Measurements from ENCODE around the gene KCNQ1. TPM values are rescaled to one million over a fixed set of nuclear protein-coding genes. Genes with fewer than 3 reads are reported as not detected.

Gene KCNQ1
- total and polyA plus RNA-seq, 2 of the 13 experiments (the other 11 are each of a cell fraction or from before 2014, with no cell fraction given), result 0.02 to 0.08 TPM

DNA sequence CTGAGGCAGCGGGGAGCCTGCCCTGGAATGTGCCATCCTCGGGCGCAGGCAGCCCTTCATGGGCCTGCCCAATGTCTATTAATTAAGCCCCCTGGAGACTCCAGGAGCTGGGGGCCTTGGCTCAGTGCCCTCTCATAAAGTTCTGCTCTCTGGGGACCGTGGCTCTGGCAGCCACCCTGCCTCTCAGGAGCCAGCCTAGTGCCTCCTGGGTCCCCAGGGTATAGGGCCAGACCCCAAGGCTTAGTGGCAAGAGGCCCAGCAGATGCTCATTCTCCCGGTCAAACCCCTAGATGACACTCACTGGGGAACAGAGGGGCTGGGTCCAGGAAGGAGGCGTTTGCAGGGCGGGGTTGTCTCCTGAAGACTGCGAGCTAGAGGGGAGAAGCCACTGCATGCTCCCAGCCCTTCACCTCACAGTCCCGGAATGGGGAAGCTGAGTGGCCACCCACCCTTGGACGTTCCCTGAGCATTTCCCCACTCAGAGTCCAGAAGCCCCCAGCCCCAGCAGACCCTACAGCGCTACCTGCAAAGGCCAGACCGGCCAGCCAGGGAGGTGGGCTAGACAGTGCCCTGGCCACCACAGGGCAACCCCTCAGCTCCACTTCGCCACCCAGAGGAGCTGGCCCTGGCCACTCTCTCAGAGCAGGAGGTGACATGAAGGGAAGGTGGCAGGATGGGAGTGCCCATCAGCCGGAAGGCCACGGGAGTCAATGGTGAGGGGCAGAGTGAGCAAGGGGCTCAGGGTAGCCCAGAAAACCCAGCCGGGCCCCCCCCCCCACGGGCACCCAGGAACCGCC, 357.8 kb downstream of the KCNQ1 start (continued):
- TF ChIP-seq, protein P1, sequence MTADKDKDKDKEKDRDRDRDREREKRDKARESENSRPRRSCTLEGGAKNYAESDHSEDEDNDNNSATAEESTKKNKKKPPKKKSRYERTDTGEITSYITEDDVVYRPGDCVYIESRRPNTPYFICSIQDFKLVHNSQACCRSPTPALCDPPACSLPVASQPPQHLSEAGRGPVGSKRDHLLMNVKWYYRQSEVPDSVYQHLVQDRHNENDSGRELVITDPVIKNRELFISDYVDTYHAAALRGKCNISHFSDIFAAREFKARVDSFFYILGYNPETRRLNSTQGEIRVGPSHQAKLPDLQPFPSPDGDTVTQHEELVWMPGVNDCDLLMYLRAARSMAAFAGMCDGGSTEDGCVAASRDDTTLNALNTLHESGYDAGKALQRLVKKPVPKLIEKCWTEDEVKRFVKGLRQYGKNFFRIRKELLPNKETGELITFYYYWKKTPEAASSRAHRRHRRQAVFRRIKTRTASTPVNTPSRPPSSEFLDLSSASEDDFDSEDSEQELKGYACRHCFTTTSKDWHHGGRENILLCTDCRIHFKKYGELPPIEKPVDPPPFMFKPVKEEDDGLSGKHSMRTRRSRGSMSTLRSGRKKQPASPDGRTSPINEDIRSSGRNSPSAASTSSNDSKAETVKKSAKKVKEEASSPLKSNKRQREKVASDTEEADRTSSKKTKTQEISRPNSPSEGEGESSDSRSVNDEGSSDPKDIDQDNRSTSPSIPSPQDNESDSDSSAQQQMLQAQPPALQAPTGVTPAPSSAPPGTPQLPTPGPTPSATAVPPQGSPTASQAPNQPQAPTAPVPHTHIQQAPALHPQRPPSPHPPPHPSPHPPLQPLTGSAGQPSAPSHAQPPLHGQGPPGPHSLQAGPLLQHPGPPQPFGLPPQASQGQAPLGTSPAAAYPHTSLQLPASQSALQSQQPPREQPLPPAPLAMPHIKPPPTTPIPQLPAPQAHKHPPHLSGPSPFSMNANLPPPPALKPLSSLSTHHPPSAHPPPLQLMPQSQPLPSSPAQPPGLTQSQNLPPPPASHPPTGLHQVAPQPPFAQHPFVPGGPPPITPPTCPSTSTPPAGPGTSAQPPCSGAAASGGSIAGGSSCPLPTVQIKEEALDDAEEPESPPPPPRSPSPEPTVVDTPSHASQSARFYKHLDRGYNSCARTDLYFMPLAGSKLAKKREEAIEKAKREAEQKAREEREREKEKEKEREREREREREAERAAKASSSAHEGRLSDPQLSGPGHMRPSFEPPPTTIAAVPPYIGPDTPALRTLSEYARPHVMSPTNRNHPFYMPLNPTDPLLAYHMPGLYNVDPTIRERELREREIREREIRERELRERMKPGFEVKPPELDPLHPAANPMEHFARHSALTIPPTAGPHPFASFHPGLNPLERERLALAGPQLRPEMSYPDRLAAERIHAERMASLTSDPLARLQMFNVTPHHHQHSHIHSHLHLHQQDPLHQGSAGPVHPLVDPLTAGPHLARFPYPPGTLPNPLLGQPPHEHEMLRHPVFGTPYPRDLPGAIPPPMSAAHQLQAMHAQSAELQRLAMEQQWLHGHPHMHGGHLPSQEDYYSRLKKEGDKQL (CRISPR knock-in tag; IDR thresholded peaks at IDR 0.05; ENCODE audit: low read depth), result no peak
- TF ChIP-seq TEAD3 (CRISPR knock-in tag; optimal IDR thresholded peaks at IDR 0.05; ENCODE audit: borderline replicate concordance) (no peak), ZNF383 (CRISPR knock-in tag; IDR thresholded peaks at IDR 0.05; ENCODE audit: borderline replicate concordance) (no peak), ZNF263 (CRISPR knock-in tag; IDR thresholded peaks at IDR 0.05) (no peak)

DNA sequence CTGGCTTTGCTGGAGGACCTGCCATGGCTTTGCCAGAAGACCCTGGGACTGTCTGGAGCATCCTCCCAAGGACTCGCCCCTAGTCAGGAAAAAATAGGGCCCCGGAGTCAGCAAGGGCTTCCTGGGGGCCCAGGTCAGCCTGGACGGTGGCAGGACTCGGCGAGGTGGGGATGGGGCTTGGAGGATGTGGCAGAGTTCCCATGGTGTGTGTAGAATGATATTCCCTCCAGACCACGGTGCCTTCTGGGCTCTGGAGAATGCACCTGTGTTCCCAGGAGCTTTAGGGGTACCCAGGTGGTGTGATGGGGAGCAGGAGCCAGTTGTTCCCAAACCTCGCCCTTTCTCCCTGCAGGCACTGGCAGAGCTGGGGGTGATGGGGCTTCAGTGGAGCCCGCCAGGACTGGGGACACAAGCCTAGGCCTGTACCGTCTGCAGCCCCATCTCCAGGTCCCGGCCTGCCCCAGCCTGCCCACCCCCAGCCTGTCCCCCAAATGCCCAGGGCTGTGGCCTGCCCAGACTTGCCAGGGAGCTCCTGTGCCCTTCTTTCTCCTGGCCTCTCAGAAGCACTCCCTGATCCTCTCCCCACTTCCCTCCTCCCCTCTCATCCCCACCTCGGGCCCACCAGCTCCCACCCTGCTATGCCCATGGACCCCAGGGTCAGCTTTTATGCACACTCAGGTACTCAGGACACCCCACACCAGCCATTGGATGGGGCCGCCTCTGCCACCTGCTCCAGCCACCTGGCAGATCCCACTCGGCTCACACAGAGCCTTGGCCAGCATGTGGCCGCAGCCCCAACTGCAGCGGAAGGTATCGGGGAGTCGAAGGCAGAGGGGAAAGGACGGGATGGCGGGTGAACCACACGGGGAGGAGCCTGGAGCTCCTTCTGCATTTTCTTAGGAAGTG, 358.6 kb downstream of the KCNQ1 start:
- ATAC-seq (no peak), DNase-seq (ENCODE audit: low spot score) (no peak), FAIRE-seq (no peak)
- Histone ChIP-seq H3K4me3 (replicated peaks in 1 of 3; ENCODE audit: insufficient read depth in 1 of 3, low read depth in 2 of 3, low read length in 3 of 3) (no peak overlapping the region), H3K4me2 (ENCODE audit: low read depth, low read length) (no peak overlapping the region), H4K20me1 (ENCODE audit: insufficient read depth, low read length) (no peaks in the 10 kb centered on the region), H3K9me3 (ENCODE audit: low read length) (no peaks in the 10 kb centered on the region), H3K79me2 (ENCODE audit: insufficient read depth, low read length) (no peaks in the 10 kb centered on the region), H2AFZ (ENCODE audit: low read length) (no peak overlapping the region), H3K27me3 (ENCODE audit: control insufficient read depth in 1 of 2, insufficient read depth in 2 of 2, low read length in 2 of 2) (peaks cover 19 to 90% of the 10 kb centered on the region in 2 experiments), H3K27ac (ENCODE audit: extremely low read length, insufficient read depth, low read length) (no peak overlapping the region), H3K4me1 (ENCODE audit: insufficient read depth, low read length) (peaks cover 23% of the 10 kb centered on the region), H3K36me3 (replicated peaks in 1 of 2; ENCODE audit: control insufficient read depth in 1 of 2, insufficient read depth in 2 of 2, low read length in 2 of 2) (no peaks in the 10 kb centered on the region), H3K9ac (ENCODE audit: insufficient read depth, low read depth, low read length) (no peak overlapping the region)
- 36% methylated on average over 14 of the region's 20 CpGs for WGBS (ENCODE audit: low lambda C conversion rate)
- in situ Hi-C loops (cut with HindIII; ENCODE audit: extremely low pct_ligation_motif_present, low pct_unique_long_range_greater_than_20kb) (no loop called here), intact Hi-C loops (cut with micrococcal nuclease; ENCODE audit: unreplicated experiment) (no loop called here)
- CTCF ChIA-PET (ENCODE audit: low intra/inter-chr PET ratio, low total read pairs), result no interaction called here
- POLR2A ChIA-PET, result no interaction called here
- BruUV-seq (replicated peaks), result no TSS peak
- TF ChIP-seq ZNF619 (CRISPR knock-in tag; IDR thresholded peaks at IDR 0.05) (no peak), PBX3 (CRISPR knock-in tag; IDR thresholded peaks at IDR 0.05; ENCODE audit: borderline replicate concordance) (no peak), THYN1 (CRISPR knock-in tag; IDR thresholded peaks at IDR 0.05; ENCODE audit: borderline replicate concordance, low read depth) (no peak), TRIM24 (CRISPR knock-in tag; IDR thresholded peaks at IDR 0.05) (no peak), GABPA (IDR thresholded peaks at IDR 0.05; ENCODE audit: low read depth, low read length) (no peak), GABPA (CRISPR knock-in tag; IDR thresholded peaks at IDR 0.05; ENCODE audit: low read depth) (no peak), ZFP41 (CRISPR knock-in tag; IDR thresholded peaks at IDR 0.05; ENCODE audit: borderline replicate concordance) (no peak), NR2C2 (CRISPR knock-in tag; IDR thresholded peaks at IDR 0.05; ENCODE audit: borderline replicate concordance) (no peak), TMF1 (CRISPR knock-in tag; IDR thresholded peaks at IDR 0.05; ENCODE audit: low read depth) (no peak)

Measured in HepG2 (cell line).